ENCODE data around the gene B4GALT7.

DNA sequence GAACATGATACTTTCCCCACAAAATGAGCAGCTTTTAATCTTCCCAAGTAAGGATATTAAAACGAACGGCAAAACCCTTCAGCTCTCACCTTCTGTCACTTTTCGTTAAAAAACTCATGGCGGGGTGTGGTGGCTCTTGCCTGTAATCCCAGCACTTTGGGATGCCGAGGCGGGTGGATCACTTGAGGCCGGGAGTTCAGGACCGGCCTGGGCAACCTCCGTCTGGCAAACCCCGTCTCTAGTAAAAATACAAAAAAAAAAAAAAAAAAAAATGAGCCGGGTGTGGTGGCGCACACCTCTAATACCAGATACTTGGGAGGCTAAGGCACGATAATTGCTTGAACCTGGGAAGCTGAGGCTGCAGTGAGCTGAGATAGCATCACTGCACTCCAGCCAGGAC is 7.0 kb upstream of the B4GALT7 start:
- TF ChIP-seq, protein P1, sequence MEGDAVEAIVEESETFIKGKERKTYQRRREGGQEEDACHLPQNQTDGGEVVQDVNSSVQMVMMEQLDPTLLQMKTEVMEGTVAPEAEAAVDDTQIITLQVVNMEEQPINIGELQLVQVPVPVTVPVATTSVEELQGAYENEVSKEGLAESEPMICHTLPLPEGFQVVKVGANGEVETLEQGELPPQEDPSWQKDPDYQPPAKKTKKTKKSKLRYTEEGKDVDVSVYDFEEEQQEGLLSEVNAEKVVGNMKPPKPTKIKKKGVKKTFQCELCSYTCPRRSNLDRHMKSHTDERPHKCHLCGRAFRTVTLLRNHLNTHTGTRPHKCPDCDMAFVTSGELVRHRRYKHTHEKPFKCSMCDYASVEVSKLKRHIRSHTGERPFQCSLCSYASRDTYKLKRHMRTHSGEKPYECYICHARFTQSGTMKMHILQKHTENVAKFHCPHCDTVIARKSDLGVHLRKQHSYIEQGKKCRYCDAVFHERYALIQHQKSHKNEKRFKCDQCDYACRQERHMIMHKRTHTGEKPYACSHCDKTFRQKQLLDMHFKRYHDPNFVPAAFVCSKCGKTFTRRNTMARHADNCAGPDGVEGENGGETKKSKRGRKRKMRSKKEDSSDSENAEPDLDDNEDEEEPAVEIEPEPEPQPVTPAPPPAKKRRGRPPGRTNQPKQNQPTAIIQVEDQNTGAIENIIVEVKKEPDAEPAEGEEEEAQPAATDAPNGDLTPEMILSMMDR (IDR thresholded peaks at IDR 0.05) = no peak
- no peak for TF ChIP-seq POLR2A (IDR thresholded peaks at IDR 0.05)
